HepG2 (cell line): ENCODE data around the gene TJP1. TPM values are rescaled to one million over a fixed set of nuclear protein-coding genes. Genes with fewer than 3 reads are reported as not detected.

Experiments used
- ATAC-seq: fragments of 200-7000 bp; cut with Tn5 transposase; 3 replicates; pipeline ENCODE4 v1.9.1; 2020; ENCODE audit warnings: mild to moderate bottlenecking, moderate library complexity
- BruUV-seq: library from RNA; stranded (reverse); fragments of 400-500 nt; replicated peaks from 2 replicates; lab custom pipeline; 2021; lab: Mats Ljungman, UMichigan
- CTCF ChIA-PET: fragments of 300-600 bp; formaldehyde crosslinking; extraction: SDS; loops from one replicate; lab custom pipeline; 2021; ENCODE audit warnings: low total read pairs, inconsistent platforms, low intra/inter-chr PET ratio; lab: Yijun Ruan, JAX
- POLR2A ChIA-PET: fragments of 350-600 bp; sonication (Branson Sonifier 250); formaldehyde crosslinking; loops from one replicate; lab custom pipeline; 2020; ENCODE audit warnings: antibody characterized with exemption, inconsistent platforms; lab: Yijun Ruan, JAX
- DNase-seq: peaks from one replicate; pipeline ENCODE4 v3.0.0-alpha.2; 2015; ENCODE audit warnings: low spot score
- FAIRE-seq: peaks from 3 replicates; lab custom pipeline; 2011; peaks lifted over from hg19 to GRCh38; lab: Jason Lieb, UNC
- H2AFZ ChIP-seq: one replicate; pipeline ENCODE4 v1.6.1; 2011; ENCODE audit warnings: low read length, inconsistent platforms
- H3K27ac ChIP-seq: fragments of 300-600 bp; 3 replicates; pipeline ENCODE4 v1.8.0; 2011; ENCODE audit warnings: mixed run types, mild to moderate bottlenecking, mixed read lengths, low read length, inconsistent platforms; ENCODE audit not compliant: insufficient read depth; ENCODE audit errors: extremely low read length
- H3K27me3 ChIP-seq, 2 experiments: fragments of 200-600 bp in 1 of 2; 2 replicates in 1 of 2; 3 replicates in 1 of 2; pipeline versions ENCODE4 v1.6.0 to v1.8.0; 2011; ENCODE audit warnings: low read length in 2 of 2, mild to moderate bottlenecking in 2 of 2, moderate library complexity in 2 of 2, inconsistent platforms in 1 of 2; ENCODE audit not compliant: insufficient read depth in 2 of 2, control insufficient read depth in 1 of 2
- H3K36me3 ChIP-seq, 2 experiments: fragments of 200-600 bp in 1 of 2; replicated peaks in 1 of 2; 2 replicates in 1 of 2; 3 replicates in 1 of 2; pipeline versions ENCODE4 v1.5.1 to v1.8.0; 2011; ENCODE audit warnings: low read length in 2 of 2, inconsistent platforms in 1 of 2; ENCODE audit not compliant: insufficient read depth in 2 of 2, control insufficient read depth in 1 of 2
- H3K4me1 ChIP-seq: 2 replicates; pipeline ENCODE4 v1.5.1; 2012; ENCODE audit warnings: low read length, inconsistent platforms; ENCODE audit not compliant: insufficient read depth
- H3K4me2 ChIP-seq: 2 replicates; pipeline ENCODE4 v1.6.0; 2011; ENCODE audit warnings: low read depth, low read length, inconsistent platforms
- H3K4me3 ChIP-seq, 3 experiments: fragments of 200-600 bp in 1 of 3; sonication (generic), shearing (Covaris generic) in 1 of 3; replicated peaks in 1 of 3; 2 replicates each; pipeline ENCODE4 v1.5.1; 2011 to 2016; ENCODE audit warnings: low read length in 3 of 3, inconsistent platforms in 2 of 3, low read depth in 2 of 3, mild to moderate bottlenecking in 2 of 3, control low read depth in 1 of 3, mixed read lengths in 1 of 3; ENCODE audit not compliant: insufficient read depth in 1 of 3
- H3K79me2 ChIP-seq: one replicate; pipeline ENCODE4 v1.6.1; 2011; ENCODE audit warnings: low read length, inconsistent platforms; ENCODE audit not compliant: insufficient read depth
- H3K9ac ChIP-seq: 2 replicates; pipeline ENCODE4 v1.6.0; 2011; ENCODE audit warnings: mild to moderate bottlenecking, low read depth, low read length, inconsistent platforms; ENCODE audit not compliant: insufficient read depth
- H3K9me3 ChIP-seq: 2 replicates; pipeline ENCODE4 v1.5.1; 2012; ENCODE audit warnings: mild to moderate bottlenecking, low read length
- H4K20me1 ChIP-seq: 2 replicates; pipeline ENCODE4 v1.6.0; 2011; ENCODE audit warnings: inconsistent platforms, mild to moderate bottlenecking, low read length, moderate library complexity; ENCODE audit not compliant: insufficient read depth
- GATAD2A ChIP-seq: IDR thresholded peaks from 2 replicates; pipeline ENCODE4 v1.6.1; 2016
- MAZ ChIP-seq, 2 experiments: sonication (generic) in 1 of 2; formaldehyde crosslinking in 1 of 2; IDR thresholded peaks; 2 replicates each; pipeline versions ENCODE4 v1.5.0 to v1.6.1; 2012 to 2020; ENCODE audit warnings: low read depth in 2 of 2, mild to moderate bottlenecking in 2 of 2, borderline replicate concordance in 1 of 2, improper control_type of control experiment in 1 of 2, low read length in 1 of 2, missing genetic modification reagents in 1 of 2, moderate library complexity in 1 of 2
- PRPF4 ChIP-seq: fragments of 200-400 bp; formaldehyde crosslinking; IDR thresholded peaks from 2 replicates; pipeline ENCODE4 v1.6.1; 2016; ENCODE audit warnings: low read length, low read depth; ENCODE audit not compliant: poor library complexity, severe bottlenecking
- RBM39 ChIP-seq: fragments of 200-400 bp; formaldehyde crosslinking; IDR thresholded peaks from one replicate; pipeline ENCODE4 v1.6.1; 2018; ENCODE audit warnings: antibody characterized with exemption, mild to moderate bottlenecking, low read depth, low read length; ENCODE audit not compliant: poor library complexity, severe bottlenecking
- SP4 ChIP-seq: sonication (generic); formaldehyde crosslinking; IDR thresholded peaks from 2 replicates; pipeline ENCODE4 v1.8.1; 2023; ENCODE audit warnings: mild to moderate bottlenecking, missing genetic modification reagents
- TAF1 ChIP-seq: sonication (generic); formaldehyde crosslinking; IDR thresholded peaks from 2 replicates; pipeline ENCODE4 v1.4.0; 2020; ENCODE audit warnings: missing genetic modification reagents
- TEAD2 ChIP-seq: sonication (generic); formaldehyde crosslinking; IDR thresholded peaks from 2 replicates; pipeline ENCODE4 v1.9.0; 2021; ENCODE audit warnings: missing genetic modification reagents
- TRIM22 ChIP-seq: fragments of 450-650 bp; IDR thresholded peaks from 2 replicates; pipeline ENCODE4 v1.6.1; 2017
- WIZ ChIP-seq: sonication (generic); formaldehyde crosslinking; IDR thresholded peaks from 2 replicates; pipeline ENCODE4 v1.5.1; 2020; ENCODE audit warnings: mild to moderate bottlenecking, missing genetic modification reagents
- ZFY ChIP-seq: sonication (generic); formaldehyde crosslinking; IDR thresholded peaks from 2 replicates; pipeline ENCODE4 v1.4.0; 2020; ENCODE audit warnings: missing genetic modification reagents
- ZGPAT ChIP-seq: IDR thresholded peaks from 2 replicates; pipeline ENCODE4 v1.6.1; 2016; ENCODE audit warnings: mild to moderate bottlenecking
- ZNF230 ChIP-seq: sonication (generic); formaldehyde crosslinking; IDR thresholded peaks from 2 replicates; pipeline ENCODE4 v1.4.0; 2020; ENCODE audit warnings: mild to moderate bottlenecking, missing genetic modification reagents
- ZNF333 ChIP-seq: sonication (generic); formaldehyde crosslinking; IDR thresholded peaks from 2 replicates; pipeline ENCODE4 v1.4.0; 2020; ENCODE audit warnings: mild to moderate bottlenecking, missing genetic modification reagents, borderline replicate concordance
- ZNF367 ChIP-seq: sonication (generic); formaldehyde crosslinking; IDR thresholded peaks from 2 replicates; pipeline ENCODE4 v1.4.0; 2020; ENCODE audit warnings: missing genetic modification reagents, borderline replicate concordance
- ZNF570 ChIP-seq: sonication (generic); formaldehyde crosslinking; IDR thresholded peaks from 2 replicates; pipeline ENCODE4 v1.4.0; 2020; ENCODE audit warnings: mild to moderate bottlenecking, missing genetic modification reagents, borderline replicate concordance
- in situ Hi-C: cut with HindIII; loops from 2 replicates; pipeline ENCODE4 v1.10.0; 2017; ENCODE audit warnings: low pct_unique_long_range_greater_than_20kb; ENCODE audit not compliant: extremely low pct_ligation_motif_present
- intact Hi-C: fragments of 100-400 bp; cut with micrococcal nuclease; formaldehyde crosslinking; loops from one replicate; pipeline ENCODE4 v1.10.0; 2022; ENCODE audit not compliant: unreplicated experiment
- polyA plus RNA-seq, 8 experiments: library from polyadenylated mRNA; depleted of rRNA in 3 of 8; stranded (reverse) in 7 of 8; unstranded in 1 of 8; fragments of >200 nt; fragmentation: Illumina TruSeq in 4 of 8; extraction: Trizol in 4 of 8; gene quantifications; 2 replicates each; pipeline versions ENCODE4 v1.2.1 to v1.2.3, GENCODE V29; 2011 to 2016; ENCODE audit warnings: low read depth in 4 of 8, missing spikeins in 1 of 8, mixed read lengths in 1 of 8; ENCODE audit not compliant: insufficient read depth in 1 of 8
- total RNA-seq, 5 experiments: library from RNA; depleted of rRNA; stranded (reverse); fragments of >200 nt; fragmentation: Illumina TruSeq; extraction: Trizol; gene quantifications; 2 replicates each; pipeline ENCODE4 v1.2.3, GENCODE V29; 2016; ENCODE audit warnings: low read depth in 1 of 5
- TF ChIP-seq, protein P1 (sequence below): IDR thresholded peaks from 2 replicates; pipeline ENCODE4 v1.4.0; 2020; ENCODE audit warnings: mild to moderate bottlenecking, missing genetic modification reagents
- TF ChIP-seq, protein P2 (sequence below): IDR thresholded peaks from 2 replicates; pipeline ENCODE4 v1.6.1; 2016

TJP1 gene
- total and polyA plus RNA-seq, 2 of the 13 experiments (the other 11 are each of a cell fraction or from before 2014, with no cell fraction given), result 25.9 to 27.1 TPM

- TF ChIP-seq, protein P1, sequence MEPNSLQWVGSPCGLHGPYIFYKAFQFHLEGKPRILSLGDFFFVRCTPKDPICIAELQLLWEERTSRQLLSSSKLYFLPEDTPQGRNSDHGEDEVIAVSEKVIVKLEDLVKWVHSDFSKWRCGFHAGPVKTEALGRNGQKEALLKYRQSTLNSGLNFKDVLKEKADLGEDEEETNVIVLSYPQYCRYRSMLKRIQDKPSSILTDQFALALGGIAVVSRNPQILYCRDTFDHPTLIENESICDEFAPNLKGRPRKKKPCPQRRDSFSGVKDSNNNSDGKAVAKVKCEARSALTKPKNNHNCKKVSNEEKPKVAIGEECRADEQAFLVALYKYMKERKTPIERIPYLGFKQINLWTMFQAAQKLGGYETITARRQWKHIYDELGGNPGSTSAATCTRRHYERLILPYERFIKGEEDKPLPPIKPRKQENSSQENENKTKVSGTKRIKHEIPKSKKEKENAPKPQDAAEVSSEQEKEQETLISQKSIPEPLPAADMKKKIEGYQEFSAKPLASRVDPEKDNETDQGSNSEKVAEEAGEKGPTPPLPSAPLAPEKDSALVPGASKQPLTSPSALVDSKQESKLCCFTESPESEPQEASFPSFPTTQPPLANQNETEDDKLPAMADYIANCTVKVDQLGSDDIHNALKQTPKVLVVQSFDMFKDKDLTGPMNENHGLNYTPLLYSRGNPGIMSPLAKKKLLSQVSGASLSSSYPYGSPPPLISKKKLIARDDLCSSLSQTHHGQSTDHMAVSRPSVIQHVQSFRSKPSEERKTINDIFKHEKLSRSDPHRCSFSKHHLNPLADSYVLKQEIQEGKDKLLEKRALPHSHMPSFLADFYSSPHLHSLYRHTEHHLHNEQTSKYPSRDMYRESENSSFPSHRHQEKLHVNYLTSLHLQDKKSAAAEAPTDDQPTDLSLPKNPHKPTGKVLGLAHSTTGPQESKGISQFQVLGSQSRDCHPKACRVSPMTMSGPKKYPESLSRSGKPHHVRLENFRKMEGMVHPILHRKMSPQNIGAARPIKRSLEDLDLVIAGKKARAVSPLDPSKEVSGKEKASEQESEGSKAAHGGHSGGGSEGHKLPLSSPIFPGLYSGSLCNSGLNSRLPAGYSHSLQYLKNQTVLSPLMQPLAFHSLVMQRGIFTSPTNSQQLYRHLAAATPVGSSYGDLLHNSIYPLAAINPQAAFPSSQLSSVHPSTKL (CRISPR knock-in tag), result no peak
- TF ChIP-seq MAZ (IDR thresholded peaks at IDR 0.05; ENCODE audit: borderline replicate concordance, low read depth, low read length) (no peak), MAZ (CRISPR knock-in tag; IDR thresholded peaks at IDR 0.05; ENCODE audit: low read depth) (no peak)
Observed at GRCh38 chr15:29788433-29789034, 33.7 kb downstream of the TJP1 start (continued).

- intact Hi-C loops (no loop called here), in situ Hi-C loops (no loop called here)
- peaks cover 11% of the 10 kb centered on the region for H3K79me2 ChIP-seq
- DNase-seq (no peak), ATAC-seq (no peak), FAIRE-seq (no peak)
- H3K9ac ChIP-seq, result no peak overlapping the region
- H3K27ac ChIP-seq, result no peak overlapping the region
- no peaks in the 10 kb centered on the region for H3K4me1 ChIP-seq
- no peak overlapping the region for H3K4me3 ChIP-seq
- BruUV-seq, result no TSS peak
- H3K36me3 ChIP-seq, result no peaks in the 10 kb centered on the region
- no peaks in the 10 kb centered on the region for H4K20me1 ChIP-seq
- no peak overlapping the region for H2AFZ ChIP-seq
- POLR2A ChIA-PET, result no interaction called here
- H3K4me2 ChIP-seq, result no peak overlapping the region
- no peaks in the 10 kb centered on the region for H3K27me3 ChIP-seq
- CTCF ChIA-PET, result no interaction called here
- H3K9me3 ChIP-seq, result no peaks in the 10 kb centered on the region
- TF ChIP-seq ZFY (no peak), ZNF230 (CRISPR knock-in tag) (no peak), TAF1 (CRISPR knock-in tag) (no peak), ZNF367 (no peak), ZGPAT (CRISPR knock-in tag) (no peak), TEAD2 (no peak), WIZ (no peak), TRIM22 (no peak), PRPF4 (no peak), ZNF570 (no peak), SP4 (CRISPR knock-in tag) (no peak), GATAD2A (CRISPR knock-in tag) (no peak), RBM39 (no peak), ZNF333 (CRISPR knock-in tag) (no peak)
- TF ChIP-seq, protein P2, sequence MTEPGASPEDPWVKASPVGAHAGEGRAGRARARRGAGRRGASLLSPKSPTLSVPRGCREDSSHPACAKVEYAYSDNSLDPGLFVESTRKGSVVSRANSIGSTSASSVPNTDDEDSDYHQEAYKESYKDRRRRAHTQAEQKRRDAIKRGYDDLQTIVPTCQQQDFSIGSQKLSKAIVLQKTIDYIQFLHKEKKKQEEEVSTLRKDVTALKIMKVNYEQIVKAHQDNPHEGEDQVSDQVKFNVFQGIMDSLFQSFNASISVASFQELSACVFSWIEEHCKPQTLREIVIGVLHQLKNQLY (CRISPR knock-in tag), result no peak
Observed at GRCh38 chr15:29787767-29788166, 34.5 kb downstream of the TJP1 start.
